ENCODE data around the gene DPM2.

GRCh38 chr9:127981559-127982121 is 44.0 kb upstream of the DPM2 start:
- no peak for TF ChIP-seq CTCF (IDR thresholded peaks at IDR 0.05; ENCODE audit: low read depth, low read length, poor library complexity, severe bottlenecking)
- no peak for TF ChIP-seq EZH2phosphoT487 (IDR thresholded peaks at IDR 0.05; ENCODE audit: borderline replicate concordance, low read length)

Measured in DOHH2 (cell line).